Measurements from ENCODE around the gene KCNIP2.
A peak's percentile ranks its signal among the peaks of the same experiment; 100 is the strongest.

The KCNIP2 gene

GRCh38 chr10:101818119-101818871 is 25.3 kb downstream of the KCNIP2 start, which contains the start of gene OGA:
OGA (minus strand) TSS chr10:101818444; CDS start chr10:101818022, 422 bp downstream.
- DNase-seq (ENCODE audit: low read depth in 2 of 2): peak; percentile 100
- TF ChIP-seq, protein P1, sequence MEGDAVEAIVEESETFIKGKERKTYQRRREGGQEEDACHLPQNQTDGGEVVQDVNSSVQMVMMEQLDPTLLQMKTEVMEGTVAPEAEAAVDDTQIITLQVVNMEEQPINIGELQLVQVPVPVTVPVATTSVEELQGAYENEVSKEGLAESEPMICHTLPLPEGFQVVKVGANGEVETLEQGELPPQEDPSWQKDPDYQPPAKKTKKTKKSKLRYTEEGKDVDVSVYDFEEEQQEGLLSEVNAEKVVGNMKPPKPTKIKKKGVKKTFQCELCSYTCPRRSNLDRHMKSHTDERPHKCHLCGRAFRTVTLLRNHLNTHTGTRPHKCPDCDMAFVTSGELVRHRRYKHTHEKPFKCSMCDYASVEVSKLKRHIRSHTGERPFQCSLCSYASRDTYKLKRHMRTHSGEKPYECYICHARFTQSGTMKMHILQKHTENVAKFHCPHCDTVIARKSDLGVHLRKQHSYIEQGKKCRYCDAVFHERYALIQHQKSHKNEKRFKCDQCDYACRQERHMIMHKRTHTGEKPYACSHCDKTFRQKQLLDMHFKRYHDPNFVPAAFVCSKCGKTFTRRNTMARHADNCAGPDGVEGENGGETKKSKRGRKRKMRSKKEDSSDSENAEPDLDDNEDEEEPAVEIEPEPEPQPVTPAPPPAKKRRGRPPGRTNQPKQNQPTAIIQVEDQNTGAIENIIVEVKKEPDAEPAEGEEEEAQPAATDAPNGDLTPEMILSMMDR (IDR thresholded peaks at IDR 0.05; ENCODE audit: low read depth, low read length): no peak
- peak within 1 kb of the TSS; percentile 95 to 99 for H3K4me3 ChIP-seq (replicated peaks in 1 of 2; ENCODE audit: low read depth in 2 of 2, low read length in 2 of 2)

DNA sequence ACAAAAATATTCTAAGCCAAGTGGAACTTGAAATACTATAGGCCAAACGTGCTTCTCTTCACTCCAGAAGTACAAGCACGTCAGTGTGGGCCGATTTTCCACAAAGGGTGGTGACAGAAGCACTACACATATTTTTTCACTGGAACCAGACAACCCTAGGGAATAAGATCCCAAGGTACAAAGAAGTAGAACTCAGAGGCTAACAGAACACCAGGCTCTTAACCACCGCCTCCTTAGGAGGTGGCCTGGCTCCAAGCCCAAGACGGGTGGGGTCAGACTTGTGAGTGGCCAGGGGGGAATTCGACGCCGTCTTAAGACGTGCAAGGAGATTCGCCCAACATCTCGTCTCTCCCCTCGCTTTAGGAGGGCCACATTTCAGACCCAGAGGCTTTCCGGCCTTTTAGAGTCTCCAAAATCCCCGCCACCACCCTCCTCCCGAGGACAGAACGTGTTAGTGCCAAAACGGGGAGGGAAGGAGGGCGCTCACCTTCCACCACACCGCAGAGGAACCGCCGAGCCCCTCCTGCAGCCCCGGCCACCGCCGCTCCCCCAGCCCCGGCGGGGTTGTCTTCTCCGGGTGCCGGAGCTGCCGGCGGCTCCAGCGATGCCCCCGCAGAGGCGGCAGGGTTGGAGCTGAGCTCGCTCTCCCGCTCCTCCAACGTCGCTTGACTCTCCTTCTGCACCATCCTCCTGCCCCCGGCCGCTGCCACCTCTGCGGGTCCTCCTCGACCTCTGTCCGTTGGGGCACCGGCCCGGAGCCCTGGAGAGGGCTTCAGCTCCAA is 26.1 kb downstream of the KCNIP2 start:
- H3K4me3 ChIP-seq (replicated peaks in 1 of 2; ENCODE audit: low read depth in 2 of 2, low read length in 2 of 2): peak overlapping the region; percentile 95 to 99
- TF ChIP-seq, protein P1 (IDR thresholded peaks at IDR 0.05; ENCODE audit: low read depth, low read length): no peak
- peak; percentile 97 to 98 for DNase-seq (ENCODE audit: low read depth in 2 of 2)

DNA sequence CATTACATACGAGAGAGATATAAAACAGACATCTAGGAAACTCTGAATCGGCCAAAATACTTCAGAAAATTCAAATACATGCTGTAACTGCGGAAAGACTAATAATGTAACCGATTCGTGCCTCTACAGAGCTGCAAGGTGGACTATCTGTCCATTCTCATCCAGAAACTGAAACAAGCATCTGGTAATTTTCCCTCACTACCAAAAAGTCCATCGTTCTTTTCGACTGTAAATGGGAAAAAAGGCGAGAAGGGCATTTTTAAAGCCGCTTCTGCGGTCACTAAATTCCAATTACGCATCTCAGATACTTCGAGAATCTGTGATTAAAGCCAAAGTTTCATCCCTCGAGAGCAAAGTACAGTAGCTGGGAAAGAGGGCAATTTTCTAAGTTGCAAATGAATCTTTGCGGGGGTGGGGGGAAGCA is 26.7 kb downstream of the KCNIP2 start:
- TF ChIP-seq, protein P1 (IDR thresholded peaks at IDR 0.05; ENCODE audit: low read depth, low read length): no peak
- H3K4me3 ChIP-seq (replicated peaks in 1 of 2; ENCODE audit: low read depth in 2 of 2, low read length in 2 of 2): peak overlapping the region; percentile 95 to 99
- DNase-seq (ENCODE audit: low read depth in 2 of 2): no peak

DNA sequence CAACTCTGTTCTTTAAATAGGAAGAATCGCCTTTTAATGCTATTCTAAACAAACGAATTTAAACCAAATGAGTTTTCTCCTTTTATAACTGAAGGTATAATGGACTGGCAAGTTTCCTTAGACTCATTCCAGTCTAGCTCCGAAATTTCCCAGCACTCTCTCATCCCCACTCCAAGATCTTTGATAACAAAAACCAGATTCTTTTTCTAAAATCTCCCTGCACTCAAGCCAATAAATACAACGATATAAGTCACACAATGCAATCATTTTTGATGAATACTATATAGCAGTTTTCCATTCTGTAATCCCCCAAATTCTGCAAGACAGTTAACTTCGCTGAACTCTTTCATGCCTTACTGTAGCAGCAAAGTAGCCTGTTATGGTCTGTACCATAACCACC is 27.2 kb downstream of the KCNIP2 start:
- peak overlapping the region; percentile 95 to 99 for H3K4me3 ChIP-seq (replicated peaks in 1 of 2; ENCODE audit: low read depth in 2 of 2, low read length in 2 of 2)
- TF ChIP-seq, protein P1 (IDR thresholded peaks at IDR 0.05; ENCODE audit: low read depth, low read length): no peak
- no peak for DNase-seq (ENCODE audit: low read depth in 2 of 2)

DNA sequence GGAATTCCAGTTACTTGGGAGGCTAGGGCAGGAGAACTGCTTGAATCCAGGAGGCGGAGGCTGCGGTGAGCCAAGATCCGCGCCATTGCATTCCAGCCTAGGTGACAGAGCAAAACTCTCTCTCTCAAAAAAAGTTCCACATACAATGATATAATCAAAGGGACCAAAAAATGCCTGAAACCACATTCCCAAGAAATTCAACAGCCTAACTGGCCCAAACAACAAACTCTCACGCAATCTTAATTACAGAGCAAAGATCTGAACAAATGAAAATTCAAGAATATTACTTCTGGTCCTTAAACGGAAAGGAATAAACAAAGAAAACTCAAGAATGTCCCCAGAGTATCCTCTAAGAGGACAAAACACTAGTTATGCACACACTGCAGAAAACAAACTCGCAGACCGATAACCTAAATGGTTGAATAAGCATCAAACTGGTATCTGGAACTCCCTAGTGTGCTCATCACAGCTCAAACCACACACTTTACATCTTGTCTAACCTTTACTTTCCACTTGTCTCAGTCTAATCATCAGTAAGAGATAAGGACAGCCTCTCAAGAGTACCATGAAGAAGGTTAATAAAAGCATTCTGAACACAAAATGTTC is 29.0 kb downstream of the KCNIP2 start:
- TF ChIP-seq, protein P1 (IDR thresholded peaks at IDR 0.05; ENCODE audit: low read depth, low read length): no peak
- peak overlapping the region; percentile 95 to 99 for H3K4me3 ChIP-seq (replicated peaks in 1 of 2; ENCODE audit: low read depth in 2 of 2, low read length in 2 of 2)
- DNase-seq (ENCODE audit: low read depth in 2 of 2): no peak

GRCh38 chr10:101812606-101813005 is 31.0 kb downstream of the KCNIP2 start:
- DNase-seq (ENCODE audit: low read depth in 2 of 2): no peak
- no peak overlapping the region for H3K4me3 ChIP-seq (replicated peaks in 1 of 2; ENCODE audit: low read depth in 2 of 2, low read length in 2 of 2)
- TF ChIP-seq, protein P1 (IDR thresholded peaks at IDR 0.05; ENCODE audit: low read depth, low read length): no peak
